ENCODE data around the gene CDC42BPB. TPM values are rescaled to one million over a fixed set of nuclear protein-coding genes. Genes with fewer than 3 reads are reported as not detected.

CDC42BPB gene
- polyA plus RNA-seq, 1 donor (not counting 4 experiments of a cell fraction or from before 2014, with no cell fraction given): 41.3 TPM

GRCh38 chr14:103059556-103059955, 2.2 kb upstream of the CDC42BPB start:
- H3K27ac ChIP-seq (ENCODE audit: control insufficient read depth, insufficient read depth, low read length): no peak overlapping the region
- DNase-seq (ENCODE audit: low read depth, low spot score): no peak
- H3K4me3 ChIP-seq (ENCODE audit: control insufficient read depth in 2 of 3, extremely low read depth in 1 of 3, insufficient read depth in 2 of 3, low read depth in 1 of 3, low read length in 3 of 3): no peak overlapping the region

GRCh38 chr14:103058164-103059055, 1.1 kb upstream of the CDC42BPB start:
- no peak for DNase-seq (ENCODE audit: low read depth, low spot score)
- H3K79me2 ChIP-seq (ENCODE audit: control insufficient read depth, insufficient read depth, low read length): peaks cover 37% of the 10 kb centered on the region
- peaks cover 15% of the 10 kb centered on the region for H3K4me1 ChIP-seq (ENCODE audit: control insufficient read depth, extremely low read depth, insufficient read depth, low read length)

More at GRCh38 chr14:103059556-103059955, 2.2 kb upstream of the CDC42BPB start:
- Histone ChIP-seq H3K9me1 (ENCODE audit: control insufficient read depth, extremely low read depth, insufficient read depth, low read length) (peaks cover 3% of the 10 kb centered on the region), H3K4me2 (ENCODE audit: control insufficient read depth, extremely low read depth, insufficient read depth, low read depth, low read length) (no peak overlapping the region), H4K20me1 (ENCODE audit: control insufficient read depth, extremely low read depth, insufficient read depth, low read length) (no peaks in the 10 kb centered on the region), H3K9me3 (ENCODE audit: control insufficient read depth, low read depth, low read length) (no peaks in the 10 kb centered on the region), H3K36me3 (ENCODE audit: control insufficient read depth in 2 of 2, extremely low read depth in 1 of 2, insufficient read depth in 2 of 2, low read length in 2 of 2) (peaks cover 1 to 10% of the 10 kb centered on the region in 2 experiments), H2AFZ (ENCODE audit: control insufficient read depth, low read length) (no peak overlapping the region), H3K4me1 (ENCODE audit: control insufficient read depth, extremely low read depth, insufficient read depth, low read length) (peaks cover 15% of the 10 kb centered on the region), H3K9ac (ENCODE audit: control insufficient read depth, extremely low read depth, insufficient read depth, low read length) (no peak overlapping the region), H3K27me3 (ENCODE audit: control insufficient read depth, extremely low read depth, insufficient read depth, low read length) (no peaks in the 10 kb centered on the region), H3K79me2 (ENCODE audit: control insufficient read depth, insufficient read depth, low read length) (peaks cover 30% of the 10 kb centered on the region)
- no peak for TF ChIP-seq EZH2 (IDR thresholded peaks at IDR 0.05; ENCODE audit: low read length)
- TF ChIP-seq CTCF (optimal IDR thresholded peaks at IDR 0.05 in 1 of 3, IDR thresholded peaks at IDR 0.05 in 1 of 3, conservative IDR thresholded peaks at IDR 0.05 in 1 of 3; ENCODE audit: extremely low read depth in 1 of 3, insufficient read depth in 2 of 3, low read length in 3 of 3): no peak
- no peak for FAIRE-seq
- dilution Hi-C loops (cut with MboI; ENCODE audit: extremely low pct_ligation_motif_present, low sequenced_read_pairs): no loop called here

More at GRCh38 chr14:103058164-103059055, 1.1 kb upstream of the CDC42BPB start:
- no peak for FAIRE-seq
- TF ChIP-seq EZH2 (IDR thresholded peaks at IDR 0.05; ENCODE audit: low read length) (no peak), CTCF (optimal IDR thresholded peaks at IDR 0.05 in 1 of 3, IDR thresholded peaks at IDR 0.05 in 1 of 3, conservative IDR thresholded peaks at IDR 0.05 in 1 of 3; ENCODE audit: extremely low read depth in 1 of 3, insufficient read depth in 2 of 3, low read length in 3 of 3) (no peak)
- Histone ChIP-seq H3K9me1 (ENCODE audit: control insufficient read depth, extremely low read depth, insufficient read depth, low read length) (peaks cover 3% of the 10 kb centered on the region), H2AFZ (ENCODE audit: control insufficient read depth, low read length) (peak overlapping the region; percentile 91), H3K9me3 (ENCODE audit: control insufficient read depth, low read depth, low read length) (no peaks in the 10 kb centered on the region), H3K27ac (ENCODE audit: control insufficient read depth, insufficient read depth, low read length) (peak overlapping the region; percentile 74), H3K27me3 (ENCODE audit: control insufficient read depth, extremely low read depth, insufficient read depth, low read length) (no peaks in the 10 kb centered on the region), H3K9ac (ENCODE audit: control insufficient read depth, extremely low read depth, insufficient read depth, low read length) (peak overlapping the region; percentile 89), H3K4me3 (ENCODE audit: control insufficient read depth in 2 of 3, extremely low read depth in 1 of 3, insufficient read depth in 2 of 3, low read depth in 1 of 3, low read length in 3 of 3) (peak overlapping the region; percentile 84 to 96 (median 88)), H3K36me3 (ENCODE audit: control insufficient read depth in 2 of 2, extremely low read depth in 1 of 2, insufficient read depth in 2 of 2, low read length in 2 of 2) (peaks cover 1 to 10% of the 10 kb centered on the region in 2 experiments), H4K20me1 (ENCODE audit: control insufficient read depth, extremely low read depth, insufficient read depth, low read length) (no peaks in the 10 kb centered on the region), H3K4me2 (ENCODE audit: control insufficient read depth, extremely low read depth, insufficient read depth, low read depth, low read length) (peak overlapping the region; percentile 97)
- dilution Hi-C loops (cut with MboI; ENCODE audit: extremely low pct_ligation_motif_present, low sequenced_read_pairs): no loop called here
